ENCODE data around the gene PLCXD3.
A peak's percentile ranks its signal among the peaks of the same experiment; 100 is the strongest.

Gene PLCXD3

DNA sequence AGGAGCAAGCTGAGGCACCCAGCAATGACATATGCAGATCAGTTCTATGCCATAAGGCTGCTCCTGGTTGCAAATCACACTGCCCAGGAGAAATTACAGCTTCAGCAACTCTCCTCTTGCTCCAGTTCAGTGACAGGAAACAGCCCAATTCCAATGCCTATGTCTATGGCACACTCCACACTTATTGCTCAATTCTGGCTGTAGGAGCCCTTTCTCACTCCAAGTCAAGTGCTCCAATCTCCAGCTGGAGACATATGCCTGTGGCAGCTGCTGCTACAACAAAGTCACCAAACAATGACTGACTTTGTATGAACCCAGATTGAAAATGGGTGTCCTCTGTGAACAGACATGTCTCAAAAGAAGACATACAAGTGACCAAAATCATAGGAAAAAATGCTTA, 31.8 kb upstream of the PLCXD3 start:
- Histone ChIP-seq H3K4me1 (ENCODE audit: control insufficient read depth in 1 of 2, insufficient read depth in 2 of 2, low read length in 2 of 2) (no peaks in the 10 kb centered on the region), H3K36me3 (ENCODE audit: control insufficient read depth in 1 of 2, insufficient read depth in 2 of 2, low read length in 2 of 2) (no peaks in the 10 kb centered on the region), H3K27me3 (ENCODE audit: insufficient read depth, low read length) (no peaks in the 10 kb centered on the region), H4K91ac (ENCODE audit: low read depth, low read length) (no peak overlapping the region), H2BK5ac (ENCODE audit: low read depth, low read length, poor library complexity) (no peak overlapping the region), H2AFZ (ENCODE audit: insufficient read depth, low read length, poor library complexity) (no peak overlapping the region), H3K14ac (ENCODE audit: low read length) (no peak overlapping the region), H3K79me2 (ENCODE audit: control insufficient read depth, insufficient read depth, low read length, poor library complexity) (no peaks in the 10 kb centered on the region), H3K4me2 (ENCODE audit: low read length) (no peak overlapping the region), H3K27ac (ENCODE audit: low read depth, low read length) (no peak overlapping the region), H2BK120ac (ENCODE audit: insufficient read depth, low read length, poor library complexity) (no peak overlapping the region), H3K4me3 (ENCODE audit: low read depth, low read length) (no peak overlapping the region), H2AK5ac (ENCODE audit: low read length) (no peak overlapping the region), H4K12ac (ENCODE audit: low read depth, low read length) (no peak overlapping the region), H3K18ac (ENCODE audit: low read length) (no peak overlapping the region), H3K9me3 (ENCODE audit: insufficient read depth, low read depth, low read length) (no peaks in the 10 kb centered on the region), H2BK12ac (ENCODE audit: low read length) (no peak overlapping the region), H3K23ac (ENCODE audit: low read length) (no peak overlapping the region), H3K79me1 (ENCODE audit: low read length) (no peaks in the 10 kb centered on the region), H3K9ac (ENCODE audit: low read length) (no peak overlapping the region), H3K4ac (ENCODE audit: low read depth, low read length) (no peak overlapping the region), H4K8ac (ENCODE audit: low read depth, low read length) (no peak overlapping the region)
- DNase-seq, result no peak

DNA sequence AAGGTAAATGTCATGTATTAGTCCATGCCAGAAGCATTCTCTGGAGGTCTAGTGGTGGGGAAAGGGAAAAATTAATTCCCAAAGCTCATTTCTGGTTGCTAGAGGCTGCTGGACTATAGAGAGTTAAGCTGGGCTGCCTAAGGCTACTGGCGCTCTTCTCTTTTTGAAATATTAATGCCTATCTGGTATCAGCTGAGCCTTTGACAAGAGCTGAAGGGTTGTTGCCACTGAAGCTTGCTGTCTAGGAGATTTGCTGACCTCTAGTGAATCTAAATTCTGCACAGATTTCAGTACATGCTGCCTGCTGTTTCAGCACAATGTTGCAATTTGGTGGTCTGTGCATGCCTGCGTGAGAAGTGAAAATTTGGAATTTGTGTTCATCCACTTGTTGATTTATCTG, 29.1 kb upstream of the PLCXD3 start:
- no peaks in the 10 kb centered on the region for H3K9me3 ChIP-seq (ENCODE audit: insufficient read depth, low read depth, low read length)
- no peak overlapping the region for H3K27ac ChIP-seq (ENCODE audit: low read depth, low read length)
- WGBS (ENCODE audit: extremely low coverage, insufficient coverage, insufficient read length), result no CpG with 5 or more reads among the region's 2 CpGs
- H2AK5ac ChIP-seq (ENCODE audit: low read length), result no peak overlapping the region
- H3K4ac ChIP-seq (ENCODE audit: low read depth, low read length), result no peak overlapping the region
- H4K12ac ChIP-seq (ENCODE audit: low read depth, low read length), result no peak overlapping the region
- no peaks in the 10 kb centered on the region for H3K79me2 ChIP-seq (ENCODE audit: control insufficient read depth, insufficient read depth, low read length, poor library complexity)
- no peak overlapping the region for H3K14ac ChIP-seq (ENCODE audit: low read length)
- H4K91ac ChIP-seq (ENCODE audit: low read depth, low read length), result no peak overlapping the region
- no peak overlapping the region for H3K23ac ChIP-seq (ENCODE audit: low read length)
- no peak for DNase-seq
- H3K4me1 ChIP-seq (ENCODE audit: control insufficient read depth in 1 of 2, insufficient read depth in 2 of 2, low read length in 2 of 2), result no peaks in the 10 kb centered on the region
- no peak overlapping the region for H3K4me2 ChIP-seq (ENCODE audit: low read length)
- no peak overlapping the region for H2BK12ac ChIP-seq (ENCODE audit: low read length)
- H3K9ac ChIP-seq (ENCODE audit: low read length), result no peak overlapping the region
- H2AFZ ChIP-seq (ENCODE audit: insufficient read depth, low read length, poor library complexity), result no peak overlapping the region
- H2BK5ac ChIP-seq (ENCODE audit: low read depth, low read length, poor library complexity), result no peak overlapping the region
- H4K8ac ChIP-seq (ENCODE audit: low read depth, low read length), result no peak overlapping the region
- H3K4me3 ChIP-seq (ENCODE audit: low read depth, low read length), result no peak overlapping the region
- no peak overlapping the region for H2BK120ac ChIP-seq (ENCODE audit: insufficient read depth, low read length, poor library complexity)
- no peak overlapping the region for H3K18ac ChIP-seq (ENCODE audit: low read length)
- H3K36me3 ChIP-seq (ENCODE audit: control insufficient read depth in 1 of 2, insufficient read depth in 2 of 2, low read length in 2 of 2), result no peaks in the 10 kb centered on the region
- no peaks in the 10 kb centered on the region for H3K79me1 ChIP-seq (ENCODE audit: low read length)
- H3K27me3 ChIP-seq (ENCODE audit: insufficient read depth, low read length), result no peaks in the 10 kb centered on the region

DNA sequence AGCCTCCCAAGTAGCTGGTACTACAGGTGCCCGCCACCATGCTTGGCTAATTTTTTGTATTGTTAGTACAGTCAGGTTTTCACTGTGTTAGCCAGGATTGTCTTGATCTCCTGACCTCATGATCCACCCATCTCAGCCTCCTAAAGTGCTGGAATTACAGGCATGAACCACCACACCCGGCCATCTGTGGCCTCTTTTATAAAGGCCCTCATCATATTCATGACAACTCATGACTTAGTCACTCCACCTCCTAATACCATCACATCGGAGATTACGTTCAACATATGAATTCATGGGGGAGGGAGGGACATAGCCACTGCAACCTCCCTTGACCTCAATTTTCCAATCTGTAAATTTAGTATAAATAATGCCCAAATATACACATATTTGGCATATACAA, 27.2 kb upstream of the PLCXD3 start:
- no peaks in the 10 kb centered on the region for H3K36me3 ChIP-seq (ENCODE audit: control insufficient read depth in 1 of 2, insufficient read depth in 2 of 2, low read length in 2 of 2)
- H3K23ac ChIP-seq (ENCODE audit: low read length), result no peak overlapping the region
- no peaks in the 10 kb centered on the region for H3K79me1 ChIP-seq (ENCODE audit: low read length)
- no peak overlapping the region for H3K4me2 ChIP-seq (ENCODE audit: low read length)
- H3K4me3 ChIP-seq (ENCODE audit: low read depth, low read length), result no peak overlapping the region
- no peaks in the 10 kb centered on the region for H3K27me3 ChIP-seq (ENCODE audit: insufficient read depth, low read length)
- H3K4ac ChIP-seq (ENCODE audit: low read depth, low read length), result no peak overlapping the region
- no peak overlapping the region for H2BK120ac ChIP-seq (ENCODE audit: insufficient read depth, low read length, poor library complexity)
- H2BK12ac ChIP-seq (ENCODE audit: low read length), result no peak overlapping the region
- no peak overlapping the region for H3K27ac ChIP-seq (ENCODE audit: low read depth, low read length)
- no peaks in the 10 kb centered on the region for H3K4me1 ChIP-seq (ENCODE audit: control insufficient read depth in 1 of 2, insufficient read depth in 2 of 2, low read length in 2 of 2)
- H2BK5ac ChIP-seq (ENCODE audit: low read depth, low read length, poor library complexity), result no peak overlapping the region
- H3K79me2 ChIP-seq (ENCODE audit: control insufficient read depth, insufficient read depth, low read length, poor library complexity), result no peaks in the 10 kb centered on the region
- H3K9me3 ChIP-seq (ENCODE audit: insufficient read depth, low read depth, low read length), result no peaks in the 10 kb centered on the region
- H3K9ac ChIP-seq (ENCODE audit: low read length), result no peak overlapping the region
- no peak overlapping the region for H4K91ac ChIP-seq (ENCODE audit: low read depth, low read length)
- no peak overlapping the region for H4K12ac ChIP-seq (ENCODE audit: low read depth, low read length)
- DNase-seq, result peak; percentile 76 to 81
- no peak overlapping the region for H2AK5ac ChIP-seq (ENCODE audit: low read length)
- H3K18ac ChIP-seq (ENCODE audit: low read length), result no peak overlapping the region
- WGBS (ENCODE audit: extremely low coverage, insufficient coverage, insufficient read length), result no CpG with 5 or more reads among the region's 4 CpGs
- no peak overlapping the region for H4K8ac ChIP-seq (ENCODE audit: low read depth, low read length)
- no peak overlapping the region for H2AFZ ChIP-seq (ENCODE audit: insufficient read depth, low read length, poor library complexity)
- no peak overlapping the region for H3K14ac ChIP-seq (ENCODE audit: low read length)

DNA sequence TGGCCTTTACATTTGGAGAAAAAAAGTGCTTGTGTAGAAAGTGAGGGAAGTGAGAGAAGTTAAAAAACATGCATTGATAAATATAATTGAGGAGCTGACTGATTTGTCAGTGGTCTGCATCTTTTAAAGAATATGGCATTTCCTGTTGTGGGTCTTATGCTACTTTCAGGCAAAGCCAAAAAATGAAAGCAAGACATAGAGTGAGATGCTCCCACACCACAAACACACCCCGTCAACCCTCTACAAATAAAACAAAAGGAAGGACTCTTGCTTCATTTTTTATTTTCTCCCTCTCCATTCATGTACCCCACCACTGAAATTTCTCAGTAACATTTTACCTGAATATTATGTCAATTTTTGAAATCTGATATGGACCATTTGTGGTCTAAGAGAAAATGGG, 22.1 kb upstream of the PLCXD3 start:
- Histone ChIP-seq H3K27ac (ENCODE audit: low read depth, low read length) (no peak overlapping the region), H3K4ac (ENCODE audit: low read depth, low read length) (no peak overlapping the region), H4K12ac (ENCODE audit: low read depth, low read length) (no peak overlapping the region), H3K79me2 (ENCODE audit: control insufficient read depth, insufficient read depth, low read length, poor library complexity) (peaks cover 2% of the 10 kb centered on the region), H2BK120ac (ENCODE audit: insufficient read depth, low read length, poor library complexity) (no peak overlapping the region), H4K8ac (ENCODE audit: low read depth, low read length) (no peak overlapping the region), H3K79me1 (ENCODE audit: low read length) (peaks cover 8% of the 10 kb centered on the region), H2BK5ac (ENCODE audit: low read depth, low read length, poor library complexity) (no peak overlapping the region), H3K9me3 (ENCODE audit: insufficient read depth, low read depth, low read length) (no peaks in the 10 kb centered on the region), H3K4me1 (ENCODE audit: control insufficient read depth in 1 of 2, insufficient read depth in 2 of 2, low read length in 2 of 2) (peaks cover 0 to 4% of the 10 kb centered on the region in 2 experiments), H3K27me3 (ENCODE audit: insufficient read depth, low read length) (no peaks in the 10 kb centered on the region), H3K36me3 (ENCODE audit: control insufficient read depth in 1 of 2, insufficient read depth in 2 of 2, low read length in 2 of 2) (no peaks in the 10 kb centered on the region), H3K4me2 (ENCODE audit: low read length) (no peak overlapping the region), H2BK12ac (ENCODE audit: low read length) (no peak overlapping the region), H2AFZ (ENCODE audit: insufficient read depth, low read length, poor library complexity) (no peak overlapping the region), H3K4me3 (ENCODE audit: low read depth, low read length) (no peak overlapping the region), H3K18ac (ENCODE audit: low read length) (no peak overlapping the region), H2AK5ac (ENCODE audit: low read length) (no peak overlapping the region), H3K23ac (ENCODE audit: low read length) (no peak overlapping the region), H4K91ac (ENCODE audit: low read depth, low read length) (no peak overlapping the region), H3K9ac (ENCODE audit: low read length) (no peak overlapping the region), H3K14ac (ENCODE audit: low read length) (no peak overlapping the region)
- DNase-seq, result no peak
- no CpG with 5 or more reads among the region's 1 CpG for WGBS (ENCODE audit: extremely low coverage, insufficient coverage, insufficient read length)

Measured in trophoblast cell (in vitro differentiated cells and primary cell).